ENCODE results near the gene CGB7. TPM values are rescaled to one million over a fixed set of nuclear protein-coding genes. Genes with fewer than 3 reads are reported as not detected.
"Not testable (repeated sequence)": the region's sequence is repeated elsewhere in the genome, so short reads cannot be mapped to it uniquely, and the experiment has no call there.

The CGB7 gene
- total RNA-seq, 3 donors from 2014 or later (not counting 1 experiment from before 2014, with no cell fraction given): not detected

- Mint-ChIP-seq H3K27me3 (ENCODE audit: low read depth in 2 of 2) (peaks cover 7 to 10% of the 10 kb centered on the region in 2 donors), H3K36me3 (no peaks in the 10 kb centered on the region), H3K4me3 (no peak overlapping the region), H3K9me3 (no peaks in the 10 kb centered on the region), H3K4me1 (peaks cover 8% of the 10 kb centered on the region in 2 donors), H3K27ac (no peak overlapping the region)
- Histone ChIP-seq H3K4me1 (ENCODE audit: control insufficient read depth, insufficient read depth, low read length) (peaks cover 7% of the 10 kb centered on the region), H3K36me3 (ENCODE audit: control insufficient read depth, insufficient read depth, low read length) (no peaks in the 10 kb centered on the region), H3K27ac (ENCODE audit: low read length) (no peak overlapping the region), H3K4me3 (ENCODE audit: low read length) (no peak overlapping the region), H3K27me3 (ENCODE audit: control insufficient read depth, insufficient read depth, low read length) (no peaks in the 10 kb centered on the region), H3K9me3 (ENCODE audit: control insufficient read depth, insufficient read depth, low read length) (no peaks in the 10 kb centered on the region)
- intact Hi-C loops (cut with micrococcal nuclease): no loop called here
- ATAC-seq (no peak), DNase-seq (no peak)
- WGBS (ENCODE audit: insufficient coverage): 97% methylated on average over 3 of the region's 4 CpGs
- no peak for TF ChIP-seq CTCF (IDR thresholded peaks at IDR 0.05)
Observed at GRCh38 chr19:49080392-49080791, 22.8 kb upstream of the CGB7 start.

GRCh38 chr19:49074869-49075268, 17.3 kb upstream of the CGB7 start:
- 24% methylated on average over 6 of the region's 9 CpGs for WGBS (ENCODE audit: insufficient coverage)
- H3K36me3 Mint-ChIP-seq; H3K27ac Mint-ChIP-seq; H3K4me1 ChIP-seq (ENCODE audit: control insufficient read depth, insufficient read depth, low read length); DNase-seq; H3K4me3 ChIP-seq (ENCODE audit: low read length); H3K9me3 Mint-ChIP-seq; H3K4me3 Mint-ChIP-seq; H3K9me3 ChIP-seq (ENCODE audit: control insufficient read depth, insufficient read depth, low read length); H3K36me3 ChIP-seq (ENCODE audit: control insufficient read depth, insufficient read depth, low read length); H3K27ac ChIP-seq (ENCODE audit: low read length); intact Hi-C loops (cut with micrococcal nuclease); ATAC-seq: not testable (repeated sequence)
- peaks cover 8 to 17% of the 10 kb centered on the region in 2 donors for H3K4me1 Mint-ChIP-seq
- peak; percentile 23 for TF ChIP-seq CTCF (IDR thresholded peaks at IDR 0.05)
- H3K27me3 Mint-ChIP-seq (ENCODE audit: low read depth in 2 of 2): peaks cover 34 to 44% of the 10 kb centered on the region in 2 donors
- H3K27me3 ChIP-seq (ENCODE audit: control insufficient read depth, insufficient read depth, low read length): peaks cover 22% of the 10 kb centered on the region

- intact Hi-C loops (cut with micrococcal nuclease): no loop called here
- Histone ChIP-seq H3K9me3 (ENCODE audit: control insufficient read depth, insufficient read depth, low read length) (no peaks in the 10 kb centered on the region), H3K27ac (ENCODE audit: low read length) (no peak overlapping the region), H3K27me3 (ENCODE audit: control insufficient read depth, insufficient read depth, low read length) (peaks cover 22% of the 10 kb centered on the region), H3K4me1 (ENCODE audit: control insufficient read depth, insufficient read depth, low read length) (peaks cover 6% of the 10 kb centered on the region), H3K4me3 (ENCODE audit: low read length) (no peak overlapping the region), H3K36me3 (ENCODE audit: control insufficient read depth, insufficient read depth, low read length) (no peaks in the 10 kb centered on the region)
- no peak for TF ChIP-seq CTCF (IDR thresholded peaks at IDR 0.05)
- DNase-seq: peak in 1 of 2 donors; percentile 36
- no peaks in the 10 kb centered on the region for H3K36me3 Mint-ChIP-seq
- H3K9me3 Mint-ChIP-seq: no peaks in the 10 kb centered on the region
- H3K27ac Mint-ChIP-seq: no peak overlapping the region
- ATAC-seq: no peak
- 75% methylated on average over 20 of the region's 23 CpGs for WGBS (ENCODE audit: insufficient coverage)
- H3K4me1 Mint-ChIP-seq: peaks cover 8 to 17% of the 10 kb centered on the region in 2 donors
- peak overlapping the region; percentile 32 for H3K4me3 Mint-ChIP-seq
- peaks cover 45 to 53% of the 10 kb centered on the region in 2 donors for H3K27me3 Mint-ChIP-seq (ENCODE audit: low read depth in 2 of 2)
Observed at GRCh38 chr19:49073514-49074378, 16.2 kb upstream of the CGB7 start.

Measured in natural killer cell (primary cell).